HCT116 (cell line): ENCODE data around the gene CENPB. TPM values are rescaled to one million over a fixed set of nuclear protein-coding genes. Genes with fewer than 3 reads are reported as not detected.

Experiments used
- ATAC-seq: fragments of 200-7000 bp; cut with Tn5 transposase; 2 replicates; pipeline ENCODE4 v1.9.1; 2020; ENCODE audit warnings: mild to moderate bottlenecking, moderate library complexity
- BruUV-seq: library from RNA; stranded (reverse); fragments of 400-500 nt; replicated peaks from 2 replicates; lab custom pipeline; 2021; lab: Mats Ljungman, UMichigan
- CTCF ChIA-PET: fragments of 300-600 bp; sonication (Branson Sonifier 250); formaldehyde crosslinking; loops from one replicate; lab custom pipeline; 2021; ENCODE audit warnings: antibody characterized with exemption; lab: Charles Lee
- POLR2A ChIA-PET: fragments of 300-600, 350-600 bp; sonication (Branson Sonifier 250); formaldehyde crosslinking; loops from one replicate; lab custom pipeline; 2021; ENCODE audit warnings: antibody characterized with exemption; lab: Charles Lee
- RAD21 ChIA-PET, 2 experiments: fragments of 300-600 bp; sonication (Branson Sonifier 250); formaldehyde crosslinking; loops; one replicate each; lab custom pipeline; 2023; ENCODE audit warnings: low total read pairs in 2 of 2; ENCODE audit not compliant: uncharacterized antibody in 2 of 2, unreplicated experiment in 2 of 2, low non-redundant PET in 1 of 2; lab: Charles Lee
- DNase-seq: peaks from one replicate; pipeline ENCODE4 v3.0.0-alpha.2; 2010; ENCODE audit warnings: low read depth, low spot score
- H2AFZ ChIP-seq: fragments of 200-600 bp; shearing (Covaris generic), sonication (generic); 2 replicates; pipeline ENCODE4 v1.6.1; 2017; ENCODE audit warnings: low read depth, mixed run types, mixed read lengths, antibody characterized with exemption, low read length; ENCODE audit not compliant: poor library complexity, severe bottlenecking
- H3K27ac ChIP-seq: 2 replicates; pipeline ENCODE4 v1.5.1; 2012; ENCODE audit warnings: low read depth, low read length
- H3K27me3 ChIP-seq: fragments of 200-600 bp; sonication (generic); 2 replicates; pipeline ENCODE4 v1.6.1; 2016; ENCODE audit warnings: mixed run types, low read length, mixed read lengths; ENCODE audit not compliant: insufficient read depth
- H3K36me3 ChIP-seq, 2 experiments: fragments of 200-500 bp in 1 of 2; fragments of 200-600 bp in 1 of 2; sonication (Bioruptor generic) in 1 of 2; sonication (generic) in 1 of 2; 2 replicates each; pipeline versions ENCODE4 v1.5.1 to v1.6.1; 2014 to 2016; ENCODE audit warnings: low read length in 2 of 2, inconsistent platforms in 1 of 2, mixed read lengths in 1 of 2, mixed run types in 1 of 2; ENCODE audit not compliant: insufficient read depth in 2 of 2, control insufficient read depth in 1 of 2
- H3K4me1 ChIP-seq, 2 experiments: fragments of 200-600 bp in 1 of 2; sonication (generic) in 1 of 2; 2 replicates each; pipeline versions ENCODE4 v1.5.1 to v1.6.1; 2012 to 2017; ENCODE audit warnings: low read length in 2 of 2, inconsistent platforms in 1 of 2, mild to moderate bottlenecking in 1 of 2, mixed read lengths in 1 of 2, mixed run types in 1 of 2, moderate library complexity in 1 of 2; ENCODE audit not compliant: insufficient read depth in 2 of 2, control insufficient read depth in 1 of 2
- H3K4me2 ChIP-seq: fragments of 200-600 bp; sonication (generic); 2 replicates; pipeline ENCODE4 v1.6.1; 2017; ENCODE audit warnings: mixed run types, low read length, mixed read lengths
- H3K4me3 ChIP-seq, 2 experiments: fragments of 200-600 bp in 1 of 2; sonication (generic) in 1 of 2; replicated peaks in 1 of 2; 2 replicates each; pipeline ENCODE4 v1.5.1; 2011 to 2016; ENCODE audit warnings: low read length in 2 of 2, control low read depth in 1 of 2, low read depth in 1 of 2, mild to moderate bottlenecking in 1 of 2, mixed read lengths in 1 of 2, mixed run types in 1 of 2
- H3K79me2 ChIP-seq: fragments of 200-600 bp; sonication (generic); 2 replicates; pipeline ENCODE4 v1.6.1; 2017; ENCODE audit warnings: mild to moderate bottlenecking, mixed run types, low read length, moderate library complexity, mixed read lengths; ENCODE audit not compliant: insufficient read depth
- H3K9ac ChIP-seq: fragments of 200-600 bp; sonication (generic); 2 replicates; pipeline ENCODE4 v1.6.1; 2016; ENCODE audit warnings: low read length, mixed read lengths
- H3K9me2 ChIP-seq: fragments of 200-600 bp; sonication (generic), shearing (Covaris generic); 2 replicates; pipeline ENCODE4 v1.6.1; 2017; ENCODE audit warnings: mixed run types, mild to moderate bottlenecking, moderate library complexity; ENCODE audit not compliant: insufficient read depth
- H3K9me3 ChIP-seq, 2 experiments: fragments of 200-500 bp in 1 of 2; fragments of 200-600 bp in 1 of 2; sonication (Bioruptor generic) in 1 of 2; sonication (generic) in 1 of 2; 2 replicates each; pipeline ENCODE4 v1.6.1; 2014 to 2017; ENCODE audit warnings: low read length in 2 of 2, mixed read lengths in 2 of 2, inconsistent platforms in 1 of 2, low read depth in 1 of 2, mild to moderate bottlenecking in 1 of 2, mixed run types in 1 of 2, moderate library complexity in 1 of 2; ENCODE audit not compliant: control insufficient read depth in 1 of 2, insufficient read depth in 1 of 2
- H4K20me1 ChIP-seq: fragments of 200-600 bp; sonication (generic), shearing (Covaris generic); 2 replicates; pipeline ENCODE4 v1.6.1; 2017; ENCODE audit warnings: mixed run types, mild to moderate bottlenecking, moderate library complexity; ENCODE audit not compliant: insufficient read depth
- CBX3 ChIP-seq: IDR thresholded peaks from 2 replicates; pipeline ENCODE4 v1.6.1; 2012; ENCODE audit warnings: low read depth
- CEBPB ChIP-seq: IDR thresholded peaks from 2 replicates; pipeline ENCODE4 v1.6.1; 2012; ENCODE audit warnings: low read depth
- EGR1 ChIP-seq: IDR thresholded peaks from 2 replicates; pipeline ENCODE4 v1.6.1; 2012; ENCODE audit warnings: low read depth
- ELF1 ChIP-seq: IDR thresholded peaks from 2 replicates; pipeline ENCODE4 v1.6.1; 2012; ENCODE audit warnings: low read depth, borderline replicate concordance
- EZH2phosphoT487 ChIP-seq: fragments of 200-600 bp; IDR thresholded peaks from 2 replicates; pipeline ENCODE4 v1.6.1; 2018; ENCODE audit warnings: antibody characterized with exemption, borderline replicate concordance
- JUND ChIP-seq: IDR thresholded peaks from 2 replicates; pipeline ENCODE4 v1.6.1; 2012
- POLR2AphosphoS5 ChIP-seq: IDR thresholded peaks from 2 replicates; pipeline ENCODE4 v1.6.1; 2011; ENCODE audit warnings: mild to moderate bottlenecking, low read depth, low read length, moderate library complexity
- RAD21 ChIP-seq: IDR thresholded peaks from 2 replicates; pipeline ENCODE4 v1.6.1; 2012; ENCODE audit warnings: low read depth, mild to moderate bottlenecking
- SIN3A ChIP-seq: IDR thresholded peaks from 2 replicates; pipeline ENCODE4 v1.6.1; 2012; ENCODE audit warnings: low read depth
- SP1 ChIP-seq: IDR thresholded peaks from 2 replicates; pipeline ENCODE4 v1.6.1; 2012; ENCODE audit warnings: low read depth
- SRF ChIP-seq: IDR thresholded peaks from 2 replicates; pipeline ENCODE4 v1.6.1; 2012; ENCODE audit warnings: low read depth
- TCF7L2 ChIP-seq: IDR thresholded peaks from 2 replicates; pipeline ENCODE4 v1.7.0; 2011; ENCODE audit warnings: borderline replicate concordance, inconsistent platforms; ENCODE audit not compliant: insufficient read depth, insufficient read length; ENCODE audit errors: extremely low read depth
- YY1 ChIP-seq: IDR thresholded peaks from 2 replicates; pipeline ENCODE4 v1.6.1; 2011; ENCODE audit warnings: low read length, low read depth, moderate library complexity, mild to moderate bottlenecking; ENCODE audit not compliant: insufficient replicate concordance; ENCODE audit errors: extremely low read depth
- ZFX ChIP-seq: fragments of 450-650 bp; IDR thresholded peaks from 2 replicates; pipeline ENCODE4 v1.6.1; 2017
- intact Hi-C: fragments of 100-400 bp; cut with micrococcal nuclease; formaldehyde crosslinking; loops from 2 replicates; pipeline ENCODE4 v1.10.0; 2022
- total RNA-seq: library from RNA; stranded (reverse); gene quantifications from one replicate; pipeline ENCODE4 v1.2.1, GENCODE V29; 2021; ENCODE audit not compliant: unreplicated experiment
- TF ChIP-seq, protein P1 (sequence below): IDR thresholded peaks from 2 replicates; pipeline ENCODE4 v1.6.1; 2012
- TF ChIP-seq, protein P2 (sequence below): IDR thresholded peaks from 2 replicates; pipeline ENCODE4 v1.6.1; 2011; ENCODE audit warnings: mild to moderate bottlenecking, low read length, moderate library complexity; ENCODE audit not compliant: insufficient replicate concordance; ENCODE audit errors: extremely low read depth
- TF ChIP-seq, protein P3 (sequence below): IDR thresholded peaks from 2 replicates; pipeline ENCODE4 v1.6.1; 2012; ENCODE audit warnings: low read depth
- TF ChIP-seq, protein P4 (sequence below), 3 experiments: fragments of 200-600 bp in 1 of 3; sonication (generic) in 1 of 3; IDR thresholded peaks in 2 of 3; conservative IDR thresholded peaks in 1 of 3; 2 replicates each; pipeline ENCODE4 v1.5.1; 2012 to 2017; ENCODE audit warnings: low read depth in 2 of 3, low read length in 2 of 3, antibody characterized with exemption in 1 of 3, borderline replicate concordance in 1 of 3, control low read depth in 1 of 3, mild to moderate bottlenecking in 1 of 3, mixed read lengths in 1 of 3, mixed run types in 1 of 3, moderate library complexity in 1 of 3; ENCODE audit not compliant: insufficient read depth in 1 of 3

Gene CENPB
- total RNA-seq, 1 experiment from 2014 or later: 67.2 TPM

DNA sequence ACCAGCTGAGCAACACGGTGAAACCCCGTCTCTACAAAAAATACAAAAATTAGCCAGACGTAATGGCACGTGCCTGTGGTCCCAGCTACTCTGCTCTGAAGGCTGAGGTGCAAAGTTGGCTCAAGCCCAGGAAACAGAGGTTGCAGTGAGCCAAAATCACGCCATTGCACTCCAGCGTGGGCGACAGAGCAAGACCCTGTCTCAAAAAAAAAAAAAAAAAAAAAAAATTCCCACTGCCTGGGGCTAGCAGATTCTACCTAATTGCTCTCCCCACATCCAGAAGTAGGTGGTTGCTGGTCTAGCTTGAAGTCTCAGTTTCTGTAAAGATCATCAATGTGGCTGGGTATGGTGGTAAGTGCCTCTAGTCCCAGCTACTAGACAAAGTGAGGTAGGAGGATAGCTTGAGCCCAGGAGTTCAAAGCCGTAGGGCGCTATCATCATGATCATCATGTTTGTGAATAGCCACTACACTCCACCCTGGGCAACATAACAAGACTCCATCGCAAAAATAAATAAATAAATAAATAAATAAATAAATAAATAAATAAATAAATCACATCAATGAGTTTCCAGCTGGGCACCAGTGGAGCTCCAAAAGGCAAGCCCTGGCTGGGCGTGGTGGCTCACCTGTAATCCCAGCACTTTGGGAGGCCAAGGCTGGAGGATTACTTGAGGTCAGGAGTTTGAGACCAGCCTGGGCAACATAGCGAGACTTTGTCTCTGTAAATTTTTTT is 27.5 kb upstream of the CENPB start:
- H3K27ac ChIP-seq: peak overlapping the region; percentile 99
- peak overlapping the region; percentile 76 for H3K9ac ChIP-seq
- no peaks in the 10 kb centered on the region for H4K20me1 ChIP-seq
- H3K27me3 ChIP-seq: no peaks in the 10 kb centered on the region
- H3K4me2 ChIP-seq: peak overlapping the region; percentile 49
- no peaks in the 10 kb centered on the region for H3K36me3 ChIP-seq
- CTCF ChIA-PET: interaction anchor here (1.0 to 1.6 kb wide), 3 partner anchors 29 to 138 kb away, joined by 3 to 6 read pairs (median 4); no protein-coding TSS in a partner anchor
- H3K4me1 ChIP-seq: peaks cover 54 to 79% of the 10 kb centered on the region in 2 experiments
- DNase-seq: no peak
- peaks cover 7% of the 10 kb centered on the region for H3K79me2 ChIP-seq
- H2AFZ ChIP-seq: no peak overlapping the region
- ATAC-seq: no peak
- BruUV-seq: no TSS peak
- intact Hi-C loops: no loop called here
- H3K9me2 ChIP-seq: no peaks in the 10 kb centered on the region
- TF ChIP-seq TCF7L2 (no peak), SIN3A (no peak), RAD21 (no peak), JUND (no peak), EZH2phosphoT487 (no peak), CEBPB (no peak), POLR2AphosphoS5 (no peak), ZFX (no peak), EGR1 (no peak), CBX3 (no peak), SP1 (no peak), ELF1 (no peak), YY1 (no peak), SRF (no peak)
- TF ChIP-seq, protein P1, sequence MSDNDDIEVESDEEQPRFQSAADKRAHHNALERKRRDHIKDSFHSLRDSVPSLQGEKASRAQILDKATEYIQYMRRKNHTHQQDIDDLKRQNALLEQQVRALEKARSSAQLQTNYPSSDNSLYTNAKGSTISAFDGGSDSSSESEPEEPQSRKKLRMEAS: no peak
- TF ChIP-seq, protein P2, sequence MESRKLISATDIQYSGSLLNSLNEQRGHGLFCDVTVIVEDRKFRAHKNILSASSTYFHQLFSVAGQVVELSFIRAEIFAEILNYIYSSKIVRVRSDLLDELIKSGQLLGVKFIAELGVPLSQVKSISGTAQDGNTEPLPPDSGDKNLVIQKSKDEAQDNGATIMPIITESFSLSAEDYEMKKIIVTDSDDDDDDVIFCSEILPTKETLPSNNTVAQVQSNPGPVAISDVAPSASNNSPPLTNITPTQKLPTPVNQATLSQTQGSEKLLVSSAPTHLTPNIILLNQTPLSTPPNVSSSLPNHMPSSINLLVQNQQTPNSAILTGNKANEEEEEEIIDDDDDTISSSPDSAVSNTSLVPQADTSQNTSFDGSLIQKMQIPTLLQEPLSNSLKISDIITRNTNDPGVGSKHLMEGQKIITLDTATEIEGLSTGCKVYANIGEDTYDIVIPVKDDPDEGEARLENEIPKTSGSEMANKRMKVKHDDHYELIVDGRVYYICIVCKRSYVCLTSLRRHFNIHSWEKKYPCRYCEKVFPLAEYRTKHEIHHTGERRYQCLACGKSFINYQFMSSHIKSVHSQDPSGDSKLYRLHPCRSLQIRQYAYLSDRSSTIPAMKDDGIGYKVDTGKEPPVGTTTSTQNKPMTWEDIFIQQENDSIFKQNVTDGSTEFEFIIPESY: no peak
- TF ChIP-seq, protein P3, sequence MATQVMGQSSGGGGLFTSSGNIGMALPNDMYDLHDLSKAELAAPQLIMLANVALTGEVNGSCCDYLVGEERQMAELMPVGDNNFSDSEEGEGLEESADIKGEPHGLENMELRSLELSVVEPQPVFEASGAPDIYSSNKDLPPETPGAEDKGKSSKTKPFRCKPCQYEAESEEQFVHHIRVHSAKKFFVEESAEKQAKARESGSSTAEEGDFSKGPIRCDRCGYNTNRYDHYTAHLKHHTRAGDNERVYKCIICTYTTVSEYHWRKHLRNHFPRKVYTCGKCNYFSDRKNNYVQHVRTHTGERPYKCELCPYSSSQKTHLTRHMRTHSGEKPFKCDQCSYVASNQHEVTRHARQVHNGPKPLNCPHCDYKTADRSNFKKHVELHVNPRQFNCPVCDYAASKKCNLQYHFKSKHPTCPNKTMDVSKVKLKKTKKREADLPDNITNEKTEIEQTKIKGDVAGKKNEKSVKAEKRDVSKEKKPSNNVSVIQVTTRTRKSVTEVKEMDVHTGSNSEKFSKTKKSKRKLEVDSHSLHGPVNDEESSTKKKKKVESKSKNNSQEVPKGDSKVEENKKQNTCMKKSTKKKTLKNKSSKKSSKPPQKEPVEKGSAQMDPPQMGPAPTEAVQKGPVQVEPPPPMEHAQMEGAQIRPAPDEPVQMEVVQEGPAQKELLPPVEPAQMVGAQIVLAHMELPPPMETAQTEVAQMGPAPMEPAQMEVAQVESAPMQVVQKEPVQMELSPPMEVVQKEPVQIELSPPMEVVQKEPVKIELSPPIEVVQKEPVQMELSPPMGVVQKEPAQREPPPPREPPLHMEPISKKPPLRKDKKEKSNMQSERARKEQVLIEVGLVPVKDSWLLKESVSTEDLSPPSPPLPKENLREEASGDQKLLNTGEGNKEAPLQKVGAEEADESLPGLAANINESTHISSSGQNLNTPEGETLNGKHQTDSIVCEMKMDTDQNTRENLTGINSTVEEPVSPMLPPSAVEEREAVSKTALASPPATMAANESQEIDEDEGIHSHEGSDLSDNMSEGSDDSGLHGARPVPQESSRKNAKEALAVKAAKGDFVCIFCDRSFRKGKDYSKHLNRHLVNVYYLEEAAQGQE: no peak
- TF ChIP-seq, protein P4, sequence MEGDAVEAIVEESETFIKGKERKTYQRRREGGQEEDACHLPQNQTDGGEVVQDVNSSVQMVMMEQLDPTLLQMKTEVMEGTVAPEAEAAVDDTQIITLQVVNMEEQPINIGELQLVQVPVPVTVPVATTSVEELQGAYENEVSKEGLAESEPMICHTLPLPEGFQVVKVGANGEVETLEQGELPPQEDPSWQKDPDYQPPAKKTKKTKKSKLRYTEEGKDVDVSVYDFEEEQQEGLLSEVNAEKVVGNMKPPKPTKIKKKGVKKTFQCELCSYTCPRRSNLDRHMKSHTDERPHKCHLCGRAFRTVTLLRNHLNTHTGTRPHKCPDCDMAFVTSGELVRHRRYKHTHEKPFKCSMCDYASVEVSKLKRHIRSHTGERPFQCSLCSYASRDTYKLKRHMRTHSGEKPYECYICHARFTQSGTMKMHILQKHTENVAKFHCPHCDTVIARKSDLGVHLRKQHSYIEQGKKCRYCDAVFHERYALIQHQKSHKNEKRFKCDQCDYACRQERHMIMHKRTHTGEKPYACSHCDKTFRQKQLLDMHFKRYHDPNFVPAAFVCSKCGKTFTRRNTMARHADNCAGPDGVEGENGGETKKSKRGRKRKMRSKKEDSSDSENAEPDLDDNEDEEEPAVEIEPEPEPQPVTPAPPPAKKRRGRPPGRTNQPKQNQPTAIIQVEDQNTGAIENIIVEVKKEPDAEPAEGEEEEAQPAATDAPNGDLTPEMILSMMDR (IDR thresholded peaks at IDR 0.05 in 2 of 3, conservative IDR thresholded peaks at IDR 0.05 in 1 of 3; ENCODE audit: borderline replicate concordance in 1 of 3, insufficient read depth in 1 of 3, low read depth in 2 of 3, low read length in 2 of 3): no peak
- H3K4me3 ChIP-seq: no peak overlapping the region
- H3K9me3 ChIP-seq: no peaks in the 10 kb centered on the region
- RAD21 ChIA-PET: no interaction called here
- POLR2A ChIA-PET: interaction anchor here (0.7 to 3.3 kb wide), 4 partner anchors 10 to 26 kb away, joined by 3 to 14 read pairs (median 10); partner anchors contain the start of gene CDC25B
